PC-9 (cell line): Measurements from ENCODE around the gene IFNGR2. TPM values are rescaled to one million over a fixed set of nuclear protein-coding genes. Genes with fewer than 3 reads are reported as not detected.
A peak's percentile ranks its signal among the peaks of the same experiment; 100 is the strongest.

Experiments
- BruUV-seq: library from RNA; stranded (reverse); fragments of 400-500 nt; replicated peaks from 2 replicates; lab custom pipeline; 2021; lab: Mats Ljungman, UMichigan
- CTCF ChIA-PET: fragments of 300-600 bp; sonication (Branson Sonifier 250); formaldehyde crosslinking; loops from one replicate; lab custom pipeline; 2022; ENCODE audit warnings: antibody characterized with exemption; lab: Charles Lee
- POLR2A ChIA-PET: fragments of 300-600 bp; sonication (Branson Sonifier 250); formaldehyde crosslinking; loops from one replicate; lab custom pipeline; 2022; ENCODE audit warnings: antibody characterized with exemption; ENCODE audit not compliant: unreplicated experiment; lab: Charles Lee
- DNase-seq, 2 experiments: peaks; one replicate each; pipeline versions ENCODE4 v3.0.0 to v3.0.0-alpha.2; 2015 to 2022; ENCODE audit warnings: mixed read lengths in 1 of 2
- H2AFZ ChIP-seq: fragments of 200-600 bp; sonication (generic); 2 replicates; pipeline ENCODE4 v1.8.1; 2017; ENCODE audit warnings: antibody characterized with exemption
- H3F3A ChIP-seq: fragments of 200-600 bp; sonication (generic); 2 replicates; pipeline ENCODE4 v1.8.1; 2017; ENCODE audit warnings: antibody characterized with exemption, mild to moderate bottlenecking, low read depth; ENCODE audit not compliant: insufficient read depth
- H3K27ac ChIP-seq: fragments of 200-600 bp; sonication (generic); 2 replicates; pipeline ENCODE4 v1.6.1; 2016; ENCODE audit warnings: mixed run types
- H3K27me3 ChIP-seq: fragments of 200-600 bp; sonication (generic); 2 replicates; pipeline ENCODE4 v1.6.1; 2016; ENCODE audit warnings: low read depth, mixed run types; ENCODE audit not compliant: insufficient read depth
- H3K36me3 ChIP-seq: fragments of 200-600 bp; sonication (generic); 2 replicates; pipeline ENCODE4 v1.6.1; 2016; ENCODE audit warnings: low read depth, mixed run types
- H3K4me1 ChIP-seq: fragments of 200-600 bp; sonication (generic); replicated peaks from 2 replicates; pipeline ENCODE4 v1.6.1; 2016; ENCODE audit warnings: mixed run types; ENCODE audit not compliant: insufficient read depth
- H3K4me2 ChIP-seq: fragments of 200-600 bp; sonication (generic); 2 replicates; pipeline ENCODE4 v1.6.1; 2017; ENCODE audit warnings: mixed run types
- H3K4me3 ChIP-seq: fragments of 200-600 bp; sonication (generic); 2 replicates; pipeline ENCODE4 v1.6.1; 2016; ENCODE audit warnings: mixed run types
- H3K79me2 ChIP-seq: fragments of 200-600 bp; sonication (generic); 2 replicates; pipeline ENCODE4 v1.6.1; 2017; ENCODE audit warnings: low read depth, mixed run types
- H3K9me2 ChIP-seq: fragments of 200-600 bp; sonication (generic); 2 replicates; pipeline ENCODE4 v1.8.1; 2017; ENCODE audit warnings: mild to moderate bottlenecking; ENCODE audit not compliant: insufficient read depth
- H3K9me3 ChIP-seq: fragments of 200-600 bp; sonication (generic); 2 replicates; pipeline ENCODE4 v1.8.1; 2016; ENCODE audit warnings: low read depth; ENCODE audit not compliant: insufficient read depth
- H4K20me1 ChIP-seq: fragments of 200-600 bp; sonication (generic); 2 replicates; pipeline ENCODE4 v1.8.1; 2017; ENCODE audit not compliant: insufficient read depth
- CTCF ChIP-seq: fragments of 200-600 bp; sonication (generic); conservative IDR thresholded peaks from 2 replicates; pipeline ENCODE4 v1.6.1; 2017; ENCODE audit warnings: mixed run types, antibody characterized with exemption, mild to moderate bottlenecking, moderate library complexity
- EZH2 ChIP-seq: fragments of 200-600 bp; sonication (generic); IDR thresholded peaks from 2 replicates; pipeline ENCODE4 v1.8.0; 2017; ENCODE audit warnings: antibody characterized with exemption, low read depth
- intact Hi-C: fragments of 100-400 bp; cut with micrococcal nuclease; formaldehyde crosslinking; loops from one replicate; pipeline ENCODE4 v1.10.0; 2022; ENCODE audit not compliant: unreplicated experiment
- total RNA-seq: library from RNA; stranded (reverse); gene quantifications from 2 replicates; pipeline ENCODE4 v1.2.3, GENCODE V29; 2021

Gene IFNGR2
- total RNA-seq, 1 experiment from 2014 or later = 16.0 TPM

- no peak for DNase-seq
- BruUV-seq = no TSS peak
- no peaks in the 10 kb centered on the region for H3K9me2 ChIP-seq
- H3K36me3 ChIP-seq = no peaks in the 10 kb centered on the region
- CTCF ChIA-PET = no interaction called here
- TF ChIP-seq EZH2 (no peak), CTCF (no peak)
- no peak overlapping the region for H3K4me2 ChIP-seq
- no peaks in the 10 kb centered on the region for H3K27me3 ChIP-seq
- POLR2A ChIA-PET = no interaction called here
- H3K27ac ChIP-seq = no peak overlapping the region
- H3K79me2 ChIP-seq = no peaks in the 10 kb centered on the region
- no peak overlapping the region for H3K4me3 ChIP-seq
- no peaks in the 10 kb centered on the region for H4K20me1 ChIP-seq
- peaks cover 4% of the 10 kb centered on the region; the same call in 1 of the 2 replicates for H3K9me3 ChIP-seq
- intact Hi-C loops = no loop called here
- peaks cover 24% of the 10 kb centered on the region for H3K4me1 ChIP-seq
- peaks cover 27% of the 10 kb centered on the region for H3F3A ChIP-seq
- no peak overlapping the region for H2AFZ ChIP-seq
Measured at GRCh38 chr21:33371366-33371765, 31.8 kb upstream of the IFNGR2 start.

GRCh38 chr21:33372582-33372981 lies 30.6 kb upstream of the IFNGR2 start:
- intact Hi-C loops = no loop called here
- Histone ChIP-seq H3K9me3 (no peaks in the 10 kb centered on the region), H3K4me3 (no peak overlapping the region), H4K20me1 (no peaks in the 10 kb centered on the region), H3F3A (peaks cover 27% of the 10 kb centered on the region), H3K4me2 (no peak overlapping the region), H3K27me3 (no peaks in the 10 kb centered on the region), H3K4me1 (peaks cover 24% of the 10 kb centered on the region), H3K9me2 (no peaks in the 10 kb centered on the region), H3K79me2 (no peaks in the 10 kb centered on the region), H3K27ac (no peak overlapping the region), H3K36me3 (no peaks in the 10 kb centered on the region), H2AFZ (no peak overlapping the region)
- TF ChIP-seq EZH2 (no peak), CTCF (no peak)
- DNase-seq = no peak
- ChIA-PET POLR2A (no interaction called here), CTCF (no interaction called here)
- no TSS peak for BruUV-seq

- ChIA-PET CTCF (interaction anchor here (0.7 kb wide), 1 partner anchor 48 kb away, joined by 4 read pairs; the partner anchor contains the start of gene IFNAR1), POLR2A (no interaction called here)
Measured at GRCh38 chr21:33373451-33373850, 29.8 kb upstream of the IFNGR2 start.

More at GRCh38 chr21:33373451-33373850, 29.8 kb upstream of the IFNGR2 start:
- H3F3A ChIP-seq = peaks cover 27% of the 10 kb centered on the region
- DNase-seq = peak; percentile 43 to 69
- no peaks in the 10 kb centered on the region for H3K36me3 ChIP-seq
- H3K9me2 ChIP-seq = no peaks in the 10 kb centered on the region
- H3K27me3 ChIP-seq = no peaks in the 10 kb centered on the region
- H3K79me2 ChIP-seq = no peaks in the 10 kb centered on the region
- H4K20me1 ChIP-seq = no peaks in the 10 kb centered on the region
- peaks cover 24% of the 10 kb centered on the region for H3K4me1 ChIP-seq
- no TSS peak for BruUV-seq
- H3K9me3 ChIP-seq = no peaks in the 10 kb centered on the region
- peak overlapping the region; percentile 57 for H3K4me2 ChIP-seq
- H3K27ac ChIP-seq = peak overlapping the region; percentile 81
- H2AFZ ChIP-seq = no peak overlapping the region
- intact Hi-C loops = no loop called here
- TF ChIP-seq CTCF (no peak), EZH2 (no peak)
- no peak overlapping the region for H3K4me3 ChIP-seq
